HUES48 (cell line): ENCODE measurements around the gene SLA2.

Source experiments
- H3K27ac ChIP-seq: one replicate; pipeline ENCODE4 v1.7.0; 2013; ENCODE audit warnings: low read depth, low read length, inconsistent platforms
- H3K27me3 ChIP-seq: 2 replicates; pipeline ENCODE4 v1.6.1; 2013; ENCODE audit warnings: mild to moderate bottlenecking, low read length; ENCODE audit not compliant: control insufficient read depth, insufficient read depth
- H3K36me3 ChIP-seq: 2 replicates; pipeline ENCODE4 v1.6.1; 2013; ENCODE audit warnings: low read length; ENCODE audit not compliant: control insufficient read depth, insufficient read depth
- H3K4me1 ChIP-seq: 2 replicates; pipeline ENCODE4 v1.6.1; 2013; ENCODE audit warnings: mild to moderate bottlenecking, low read length; ENCODE audit not compliant: control insufficient read depth, insufficient read depth
- H3K4me3 ChIP-seq: 2 replicates; pipeline ENCODE4 v1.5.1; 2013; ENCODE audit warnings: mild to moderate bottlenecking, low read depth, low read length
- H3K9ac ChIP-seq: 2 replicates; pipeline ENCODE4 v1.6.1; 2013; ENCODE audit warnings: mild to moderate bottlenecking, low read depth, low read length, moderate library complexity
- H3K9me3 ChIP-seq: 2 replicates; pipeline ENCODE4 v1.6.1; 2013; ENCODE audit warnings: low read length; ENCODE audit not compliant: control insufficient read depth, insufficient read depth

SLA2 gene

DNA sequence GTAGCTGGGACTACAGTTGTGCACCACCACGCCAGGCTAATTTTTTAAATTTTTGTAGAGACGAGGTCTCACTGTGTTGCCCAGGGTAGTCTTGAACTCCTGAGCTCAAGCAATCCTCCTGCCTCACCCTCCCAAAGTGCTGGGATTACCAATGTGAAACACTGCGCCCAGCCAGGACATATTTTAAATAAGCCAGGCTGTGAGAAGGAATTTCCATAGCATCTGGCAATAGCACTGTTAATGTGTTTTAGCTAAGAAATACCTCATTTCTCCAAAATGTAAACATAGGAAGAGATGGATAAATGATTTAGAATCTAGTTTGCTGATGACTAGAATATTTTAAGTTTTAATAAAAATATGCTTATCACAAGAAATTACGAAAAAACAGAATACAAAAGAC is 27.0 kb upstream of the SLA2 start:
- Histone ChIP-seq H3K4me3 (no peak overlapping the region), H3K36me3 (peaks cover 8% of the 10 kb centered on the region), H3K27ac (no peak overlapping the region), H3K9me3 (no peaks in the 10 kb centered on the region), H3K4me1 (no peaks in the 10 kb centered on the region), H3K27me3 (no peaks in the 10 kb centered on the region), H3K9ac (no peak overlapping the region)

DNA sequence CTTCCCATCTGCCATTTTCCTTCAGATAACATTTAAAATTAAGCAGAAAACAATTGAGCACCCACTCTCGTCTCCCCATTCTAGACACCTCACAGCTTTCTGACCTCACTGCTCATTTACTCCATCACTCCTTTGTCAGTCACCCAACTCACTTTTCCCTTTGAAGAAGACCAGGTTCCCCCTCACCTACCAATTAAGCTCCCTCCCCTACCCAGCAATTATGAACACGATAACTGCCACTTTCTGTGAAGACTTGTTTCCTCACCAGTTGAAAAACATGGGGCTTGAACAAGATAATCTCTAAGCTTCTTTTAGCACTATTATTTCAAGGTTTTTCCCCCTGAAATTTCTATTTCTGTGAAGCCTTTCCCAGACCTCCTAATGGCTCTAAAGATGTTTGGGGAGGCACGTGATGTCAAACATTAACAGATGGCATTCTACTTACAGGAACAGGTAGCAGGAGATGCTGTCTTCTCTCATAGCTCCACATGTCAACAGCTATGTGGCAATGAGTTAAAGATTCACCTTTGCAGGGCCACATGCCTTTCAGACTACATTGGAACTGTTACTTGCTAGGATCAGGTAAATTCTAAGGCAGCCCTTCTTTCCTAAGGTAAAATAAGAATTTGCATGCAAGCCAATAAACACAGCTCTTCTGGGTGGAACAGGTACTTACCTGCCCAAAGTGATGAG is 24.8 kb upstream of the SLA2 start:
- Histone ChIP-seq H3K9ac (no peak overlapping the region), H3K27me3 (no peaks in the 10 kb centered on the region), H3K4me3 (no peak overlapping the region), H3K27ac (no peak overlapping the region), H3K4me1 (no peaks in the 10 kb centered on the region), H3K36me3 (peaks cover 15% of the 10 kb centered on the region), H3K9me3 (no peaks in the 10 kb centered on the region)

DNA sequence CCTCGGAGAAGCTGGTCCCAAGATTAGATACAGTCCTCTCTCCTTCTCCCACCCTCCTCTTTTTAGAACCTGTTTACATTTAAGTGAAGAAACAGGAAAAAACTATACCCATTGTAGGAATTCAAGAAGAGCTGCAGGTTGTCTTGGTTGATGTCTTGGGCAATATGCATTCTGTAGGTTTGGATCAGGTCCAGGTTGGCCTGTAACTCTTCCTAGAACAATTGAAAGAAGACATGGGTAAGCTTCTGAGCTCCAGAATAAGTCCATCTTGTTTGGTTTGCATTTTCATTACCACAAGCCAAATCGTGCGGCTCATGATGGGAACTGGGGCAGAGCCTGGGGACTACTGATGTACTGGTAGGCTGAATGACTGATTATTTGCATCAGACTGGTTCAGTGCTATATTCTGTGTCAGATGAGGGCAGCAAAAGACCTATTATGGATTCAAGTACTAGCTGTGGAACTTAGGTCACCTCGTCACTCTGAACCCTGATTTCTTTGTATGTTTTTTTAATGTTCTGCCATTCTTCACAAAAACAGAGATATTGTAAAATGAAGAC is 20.3 kb upstream of the SLA2 start:
- no peak overlapping the region for H3K9ac ChIP-seq
- no peaks in the 10 kb centered on the region for H3K9me3 ChIP-seq
- H3K4me1 ChIP-seq, result no peaks in the 10 kb centered on the region
- H3K4me3 ChIP-seq, result no peak overlapping the region
- H3K36me3 ChIP-seq, result peaks cover 27% of the 10 kb centered on the region
- no peaks in the 10 kb centered on the region for H3K27me3 ChIP-seq
- H3K27ac ChIP-seq, result no peak overlapping the region

DNA sequence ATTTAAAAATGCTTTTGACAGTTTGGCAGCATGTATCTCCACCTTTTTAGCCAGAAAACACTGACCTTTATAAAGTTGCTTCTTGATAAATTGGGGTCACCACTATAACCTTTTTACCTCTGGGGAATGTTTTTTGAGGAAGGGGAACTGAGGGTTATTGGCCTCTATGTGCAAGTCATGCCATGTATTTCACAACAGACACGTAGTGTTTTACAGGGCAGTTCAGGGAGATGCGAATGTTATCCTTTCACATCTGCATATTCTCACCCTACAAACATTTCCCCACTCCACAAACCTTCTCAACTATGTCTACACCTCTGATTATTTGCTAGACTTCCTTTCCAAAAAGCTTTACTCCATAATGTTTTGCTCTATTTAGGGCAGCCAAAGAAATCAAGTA is 17.0 kb upstream of the SLA2 start:
- Histone ChIP-seq H3K9me3 (no peaks in the 10 kb centered on the region), H3K27ac (no peak overlapping the region), H3K4me1 (no peaks in the 10 kb centered on the region), H3K4me3 (no peak overlapping the region), H3K9ac (no peak overlapping the region), H3K36me3 (peaks cover 18% of the 10 kb centered on the region), H3K27me3 (no peaks in the 10 kb centered on the region)

- H3K4me3 ChIP-seq, result no peak overlapping the region
- peaks cover 14% of the 10 kb centered on the region for H3K36me3 ChIP-seq
- no peaks in the 10 kb centered on the region for H3K9me3 ChIP-seq
- H3K27me3 ChIP-seq, result no peaks in the 10 kb centered on the region
- no peaks in the 10 kb centered on the region for H3K4me1 ChIP-seq
- H3K27ac ChIP-seq, result no peak overlapping the region
- no peak overlapping the region for H3K9ac ChIP-seq
Observed at GRCh38 chr20:36658300-36658699, 12.3 kb upstream of the SLA2 start.

- no peak overlapping the region for H3K27ac ChIP-seq
- no peak overlapping the region for H3K4me3 ChIP-seq
- H3K9ac ChIP-seq, result no peak overlapping the region
- H3K27me3 ChIP-seq, result no peaks in the 10 kb centered on the region
- no peaks in the 10 kb centered on the region for H3K9me3 ChIP-seq
- H3K4me1 ChIP-seq, result no peaks in the 10 kb centered on the region
- H3K36me3 ChIP-seq, result peaks cover 20% of the 10 kb centered on the region
Observed at GRCh38 chr20:36656733-36657132, 10.7 kb upstream of the SLA2 start.

DNA sequence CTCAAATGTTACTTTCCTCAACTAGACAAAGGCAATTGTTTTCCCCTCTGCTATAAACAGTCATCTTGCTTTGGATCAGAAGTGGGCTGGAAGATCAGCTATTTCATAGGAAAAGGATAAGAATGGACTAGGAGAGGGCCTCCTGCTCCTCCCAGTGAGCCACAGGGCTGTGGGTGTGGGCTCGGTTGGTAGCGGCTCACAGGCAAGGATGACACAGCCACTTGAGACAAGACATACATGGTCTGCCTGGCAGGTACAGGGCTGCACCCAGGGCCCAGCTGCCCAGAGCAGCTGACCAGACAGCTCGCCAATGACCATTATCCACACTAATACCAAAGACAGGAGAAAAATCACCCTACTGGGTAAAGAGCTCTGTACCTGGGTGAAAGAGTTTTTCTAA is 9.0 kb upstream of the SLA2 start:
- Histone ChIP-seq H3K4me3 (no peak overlapping the region), H3K36me3 (peaks cover 20% of the 10 kb centered on the region), H3K27me3 (no peaks in the 10 kb centered on the region), H3K9me3 (no peaks in the 10 kb centered on the region), H3K4me1 (no peaks in the 10 kb centered on the region), H3K27ac (no peak overlapping the region), H3K9ac (no peak overlapping the region)

DNA sequence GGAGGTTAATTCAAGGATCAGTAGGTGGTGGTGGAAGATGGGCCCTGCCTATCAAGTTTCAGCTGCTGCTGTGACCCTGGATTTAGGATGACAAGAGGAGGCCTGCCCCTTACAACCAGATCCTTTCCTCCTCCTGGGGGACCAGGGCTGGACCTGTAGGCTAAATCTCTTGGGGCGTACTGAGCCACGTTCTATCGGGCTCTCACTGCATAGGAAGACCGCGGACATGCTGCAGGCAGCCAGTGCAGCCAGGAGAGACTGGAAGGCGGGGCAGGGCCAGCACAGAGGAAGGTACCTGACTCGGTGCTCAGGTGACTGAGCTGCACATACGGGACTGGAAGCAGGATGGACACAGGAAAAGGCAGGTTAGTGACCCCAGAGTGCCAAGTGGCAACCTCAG is 8.5 kb upstream of the SLA2 start:
- Histone ChIP-seq H3K9ac (no peak overlapping the region), H3K27ac (no peak overlapping the region), H3K4me1 (no peaks in the 10 kb centered on the region), H3K9me3 (no peaks in the 10 kb centered on the region), H3K36me3 (peaks cover 20% of the 10 kb centered on the region), H3K4me3 (no peak overlapping the region), H3K27me3 (no peaks in the 10 kb centered on the region)

DNA sequence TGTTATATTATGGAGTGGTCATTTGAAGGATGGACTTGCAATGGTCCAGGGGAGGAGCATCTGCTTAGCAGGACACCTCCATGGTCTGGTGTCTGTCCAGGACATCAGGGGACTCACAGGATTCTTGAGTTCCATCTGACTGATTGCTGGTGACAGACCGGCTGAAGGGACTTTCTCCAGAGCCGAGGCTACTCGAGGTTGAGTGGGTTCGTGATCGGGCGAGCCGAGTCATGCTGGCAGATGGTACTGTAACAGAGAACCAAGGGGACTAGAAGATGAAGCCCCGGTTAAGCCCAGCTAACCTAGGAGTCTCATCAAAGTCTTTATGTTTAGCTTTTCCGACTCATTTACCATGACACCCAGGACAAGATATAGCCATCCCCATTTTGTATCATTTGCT is 7.5 kb upstream of the SLA2 start:
- H3K4me3 ChIP-seq, result no peak overlapping the region
- no peak overlapping the region for H3K9ac ChIP-seq
- no peak overlapping the region for H3K27ac ChIP-seq
- no peaks in the 10 kb centered on the region for H3K4me1 ChIP-seq
- H3K9me3 ChIP-seq, result no peaks in the 10 kb centered on the region
- peaks cover 20% of the 10 kb centered on the region for H3K36me3 ChIP-seq
- no peaks in the 10 kb centered on the region for H3K27me3 ChIP-seq

- H3K9me3 ChIP-seq, result no peaks in the 10 kb centered on the region
- H3K4me3 ChIP-seq, result no peak overlapping the region
- H3K27me3 ChIP-seq, result no peaks in the 10 kb centered on the region
- no peak overlapping the region for H3K27ac ChIP-seq
- H3K9ac ChIP-seq, result no peak overlapping the region
- no peaks in the 10 kb centered on the region for H3K36me3 ChIP-seq
- H3K4me1 ChIP-seq, result peaks cover 13% of the 10 kb centered on the region
Observed at GRCh38 chr20:36647196-36648121, 1.5 kb upstream of the SLA2 start.

DNA sequence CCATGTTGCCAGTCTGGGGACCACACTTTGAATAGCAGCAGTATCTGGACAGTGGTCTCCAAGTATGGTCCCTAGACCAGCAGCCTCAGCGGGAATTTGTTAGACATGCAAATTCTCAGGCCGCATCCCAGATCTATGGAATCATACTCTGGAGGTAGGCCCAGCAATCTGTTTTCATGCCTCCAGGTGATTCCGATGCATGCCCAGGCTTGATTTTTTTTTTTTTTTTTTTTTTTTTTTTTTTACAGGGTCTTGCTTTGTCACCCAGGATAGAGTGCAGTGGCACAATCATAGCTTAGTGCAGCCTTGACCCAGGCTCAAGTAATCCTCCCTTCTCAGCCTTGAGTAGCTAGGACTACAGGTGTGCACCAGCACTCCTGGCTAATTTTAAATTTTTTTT is 682 bp upstream of the SLA2 start:
- Histone ChIP-seq H3K9ac (no peak overlapping the region), H3K4me3 (no peak overlapping the region)

More for the DNA sequence above, 682 bp upstream of the SLA2 start:
- H3K27ac ChIP-seq, result peak overlapping the region; percentile 56
- H3K9me3 ChIP-seq, result no peaks in the 10 kb centered on the region
- no peaks in the 10 kb centered on the region for H3K27me3 ChIP-seq
- H3K36me3 ChIP-seq, result no peaks in the 10 kb centered on the region
- H3K4me1 ChIP-seq, result peaks cover 13% of the 10 kb centered on the region
